Measurements from ENCODE around the gene ALDH8A1.

GRCh38 chr6:134943522-134944111 is 6.3 kb downstream of the ALDH8A1 start:
- TF ChIP-seq TAF1 (IDR thresholded peaks at IDR 0.05; ENCODE audit: low read depth), result no peak
- no peak for TF ChIP-seq FOXM1 (IDR thresholded peaks at IDR 0.05; ENCODE audit: borderline replicate concordance, low read depth)
- TF ChIP-seq EP300 (IDR thresholded peaks at IDR 0.05; ENCODE audit: borderline replicate concordance), result no peak
- no peak for TF ChIP-seq REST (IDR thresholded peaks at IDR 0.05; ENCODE audit: low read depth)
- no peak for TF ChIP-seq EGR1 (IDR thresholded peaks at IDR 0.05)
- TF ChIP-seq, protein P1, sequence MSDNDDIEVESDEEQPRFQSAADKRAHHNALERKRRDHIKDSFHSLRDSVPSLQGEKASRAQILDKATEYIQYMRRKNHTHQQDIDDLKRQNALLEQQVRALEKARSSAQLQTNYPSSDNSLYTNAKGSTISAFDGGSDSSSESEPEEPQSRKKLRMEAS (IDR thresholded peaks at IDR 0.05), result no peak
- TF ChIP-seq CEBPB (IDR thresholded peaks at IDR 0.05), result no peak
- no peak for TF ChIP-seq NFIC (IDR thresholded peaks at IDR 0.05)
- no peak for TF ChIP-seq TCF12 (IDR thresholded peaks at IDR 0.05; ENCODE audit: low read depth)
